ENCODE results near the gene CS.

GRCh38 chr12:56333197-56333678 is 33.1 kb upstream of the CS start:
- no peak for TF ChIP-seq EZH2phosphoT487 (IDR thresholded peaks at IDR 0.05; ENCODE audit: insufficient read depth, low read depth)
- TF ChIP-seq EZH2 (IDR thresholded peaks at IDR 0.05; ENCODE audit: insufficient read depth, poor library complexity, severe bottlenecking), result no peak
